DMS114 treated with DMSO at 0.1 percent for 48 hours (cell line): Measurements from ENCODE around the gene KIAA1958.

Experiments
- DNase-seq: peaks from one replicate; lab custom pipeline; 2025; ENCODE audit not compliant: unreplicated experiment; lab: John Stamatoyannopoulos, UW

The KIAA1958 gene

GRCh38 chr9:112552229-112553056 is 65.8 kb downstream of the KIAA1958 start:
- no peak for DNase-seq

GRCh38 chr9:112553256-112553826 is 66.7 kb downstream of the KIAA1958 start:
- DNase-seq, result no peak

- no peak for DNase-seq
These were observed 67.9 kb downstream of the KIAA1958 start for GRCh38 chr9:112554516-112554915.

GRCh38 chr9:112555101-112555643 is 68.5 kb downstream of the KIAA1958 start:
- no peak for DNase-seq

- DNase-seq, result no peak
These were observed 69.3 kb downstream of the KIAA1958 start for GRCh38 chr9:112555844-112556482.

- no peak for DNase-seq
These were observed 70.1 kb downstream of the KIAA1958 start for GRCh38 chr9:112556497-112557442.

- DNase-seq, result no peak
These were observed 71.8 kb downstream of the KIAA1958 start for GRCh38 chr9:112558476-112558875.

GRCh38 chr9:112558978-112559377 is 72.4 kb downstream of the KIAA1958 start:
- DNase-seq, result no peak

- DNase-seq, result no peak
These were observed 73.2 kb downstream of the KIAA1958 start for GRCh38 chr9:112559629-112560413.

- no peak for DNase-seq
These were observed 75.8 kb downstream of the KIAA1958 start for GRCh38 chr9:112562235-112562958.

- DNase-seq, result no peak
These were observed 82.6 kb downstream of the KIAA1958 start for GRCh38 chr9:112569186-112569585.

- no peak for DNase-seq
These were observed 84.1 kb downstream of the KIAA1958 start for GRCh38 chr9:112570671-112571167.

- DNase-seq, result no peak
These were observed 85.2 kb downstream of the KIAA1958 start for GRCh38 chr9:112571624-112572355.

- DNase-seq, result no peak
These were observed 85.8 kb downstream of the KIAA1958 start for GRCh38 chr9:112572416-112572815.

GRCh38 chr9:112574008-112574407 is 87.4 kb downstream of the KIAA1958 start:
- no peak for DNase-seq

GRCh38 chr9:112575107-112575506 is 88.5 kb downstream of the KIAA1958 start:
- no peak for DNase-seq

GRCh38 chr9:112581469-112582176 is 95.0 kb downstream of the KIAA1958 start:
- no peak for DNase-seq
